ENCODE measurements around the gene SELL. TPM values are rescaled to one million over a fixed set of nuclear protein-coding genes. Genes with fewer than 3 reads are reported as not detected.

The SELL gene
- total and polyA plus RNA-seq, 2 of the 8 experiments (the other 6 are each of a cell fraction or from before 2014, with no cell fraction given) = not detected

GRCh38 chr1:169689395-169689794, 22.0 kb downstream of the SELL start:
- ChIA-PET POLR2A (ENCODE audit: partially characterized antibody) (no interaction called here), CTCF (ENCODE audit: partially characterized antibody) (interaction anchor here (0.7 to 5.9 kb wide), 5 partner anchors 9 to 87 kb away, joined by 3 to 28 read pairs (median 3); no protein-coding TSS in a partner anchor)
- H2AK5ac ChIP-seq (ENCODE audit: low read depth, low read length) = no peak overlapping the region
- no peak overlapping the region for H3K9ac ChIP-seq (replicated peaks in 1 of 4; ENCODE audit: extremely low read depth in 1 of 4, low read depth in 3 of 4, low read length in 3 of 4)
- no peak overlapping the region for H3K23ac ChIP-seq (ENCODE audit: insufficient read length)
- no peaks in the 10 kb centered on the region for H3K9me3 ChIP-seq (ENCODE audit: insufficient read depth in 2 of 2, low read depth in 1 of 2, low read length in 1 of 2)
- H3K23me2 ChIP-seq (ENCODE audit: low read depth, low read length) = no peaks in the 10 kb centered on the region; the same call in 1 of the 2 replicates
- no peak overlapping the region for H2AFZ ChIP-seq (ENCODE audit: low read length)
- no peak overlapping the region for H4K5ac ChIP-seq (ENCODE audit: insufficient read length, low read depth, low read length)
- H3K4me1 ChIP-seq (replicated peaks in 1 of 4; ENCODE audit: control insufficient read depth in 3 of 4, insufficient read depth in 4 of 4, low read length in 3 of 4) = peaks cover 0 to 12% (median 2%) of the 10 kb centered on the region in 4 experiments; a peak in 2 of 7 replicates
- H2BK12ac ChIP-seq (ENCODE audit: low read depth, low read length) = no peak overlapping the region
- H3K27ac ChIP-seq (ENCODE audit: low read depth, low read length) = no peak overlapping the region
- FAIRE-seq = no peak
- H4K8ac ChIP-seq (ENCODE audit: extremely low read depth, insufficient read depth, low read length) = no peak overlapping the region
- H4K91ac ChIP-seq (replicated peaks; ENCODE audit: insufficient read length, low read length) = no peak overlapping the region
- H2BK15ac ChIP-seq (ENCODE audit: low read length) = no peak overlapping the region
- 59% methylated on average over 2 of the region's 2 CpGs; no CpG with 5 or more reads in 1 of the 2 experiments for WGBS, 2 experiments (ENCODE audit: extremely low coverage in 1 of 2, insufficient coverage in 1 of 2, insufficient read length in 1 of 2, insufficient replicate concordance in 2 of 2, low coverage in 1 of 2, low lambda C conversion rate in 2 of 2, missing lambda C conversion rate in 1 of 2)
- H3K36me3 ChIP-seq (ENCODE audit: control insufficient read depth in 2 of 4, insufficient read depth in 4 of 4, low read length in 3 of 4) = peaks cover 0 to 3% (median 0%) of the 10 kb centered on the region in 4 experiments; a peak in 1 of 8 replicates
- H3K4me2 ChIP-seq (ENCODE audit: insufficient read depth in 1 of 2, low read depth in 2 of 2, low read length in 2 of 2) = no peak overlapping the region
- peaks cover 4 to 6% of the 10 kb centered on the region in 2 experiments for H4K20me1 ChIP-seq (replicated peaks in 1 of 2; ENCODE audit: control insufficient read depth in 1 of 2, insufficient read depth in 2 of 2, low read length in 2 of 2)
- H3K79me1 ChIP-seq (ENCODE audit: low read depth, low read length) = no peaks in the 10 kb centered on the region
- peaks cover 49 to 78% (median 67%) of the 10 kb centered on the region in 4 experiments for H3K27me3 ChIP-seq (replicated peaks in 1 of 4; ENCODE audit: control insufficient read depth in 3 of 4, extremely low read depth in 1 of 4, insufficient read depth in 3 of 4, low read length in 3 of 4)
- no peak overlapping the region for H3K14ac ChIP-seq (ENCODE audit: insufficient read length)
- H2BK5ac ChIP-seq (ENCODE audit: low read depth, low read length) = no peak overlapping the region
- H3K4me3 ChIP-seq (ENCODE audit: extremely low read depth in 1 of 4, insufficient read depth in 2 of 4, low read depth in 3 of 4, low read length in 4 of 4) = no peak overlapping the region
- H2BK120ac ChIP-seq (replicated peaks; ENCODE audit: low read depth, low read length) = no peak overlapping the region
- H3K4ac ChIP-seq (replicated peaks; ENCODE audit: insufficient read length, low read depth, low read length) = no peak overlapping the region
- TF ChIP-seq POLR2A (IDR thresholded peaks at IDR 0.05; ENCODE audit: control extremely low read depth in 1 of 2, low read depth in 2 of 2, low read length in 2 of 2) (no peak), MAFK (IDR thresholded peaks at IDR 0.05; ENCODE audit: low read depth, low read length) (no peak)
- no peak for DNase-seq (ENCODE audit: low read depth in 1 of 2, low spot score in 2 of 2)
- no peaks in the 10 kb centered on the region for H3K79me2 ChIP-seq (ENCODE audit: control insufficient read depth in 1 of 2, insufficient read depth in 2 of 2, low read length in 2 of 2)
- H3K56ac ChIP-seq (replicated peaks; ENCODE audit: insufficient read length, low read depth, low read length) = no peak overlapping the region
- no peak overlapping the region for H2BK20ac ChIP-seq (ENCODE audit: low read length)
- no peak overlapping the region for H3K18ac ChIP-seq (ENCODE audit: extremely low read depth, low read length)

Data from H1 (cell line).